Measurements from ENCODE around the gene SNTG2.

- TF ChIP-seq, protein P1, sequence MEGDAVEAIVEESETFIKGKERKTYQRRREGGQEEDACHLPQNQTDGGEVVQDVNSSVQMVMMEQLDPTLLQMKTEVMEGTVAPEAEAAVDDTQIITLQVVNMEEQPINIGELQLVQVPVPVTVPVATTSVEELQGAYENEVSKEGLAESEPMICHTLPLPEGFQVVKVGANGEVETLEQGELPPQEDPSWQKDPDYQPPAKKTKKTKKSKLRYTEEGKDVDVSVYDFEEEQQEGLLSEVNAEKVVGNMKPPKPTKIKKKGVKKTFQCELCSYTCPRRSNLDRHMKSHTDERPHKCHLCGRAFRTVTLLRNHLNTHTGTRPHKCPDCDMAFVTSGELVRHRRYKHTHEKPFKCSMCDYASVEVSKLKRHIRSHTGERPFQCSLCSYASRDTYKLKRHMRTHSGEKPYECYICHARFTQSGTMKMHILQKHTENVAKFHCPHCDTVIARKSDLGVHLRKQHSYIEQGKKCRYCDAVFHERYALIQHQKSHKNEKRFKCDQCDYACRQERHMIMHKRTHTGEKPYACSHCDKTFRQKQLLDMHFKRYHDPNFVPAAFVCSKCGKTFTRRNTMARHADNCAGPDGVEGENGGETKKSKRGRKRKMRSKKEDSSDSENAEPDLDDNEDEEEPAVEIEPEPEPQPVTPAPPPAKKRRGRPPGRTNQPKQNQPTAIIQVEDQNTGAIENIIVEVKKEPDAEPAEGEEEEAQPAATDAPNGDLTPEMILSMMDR (IDR thresholded peaks at IDR 0.05): no peak
- no peak for TF ChIP-seq ZFX (IDR thresholded peaks at IDR 0.05; ENCODE audit: borderline replicate concordance)
Observed at GRCh38 chr2:1137264-1137663, 186.6 kb downstream of the SNTG2 start.

Data from 22Rv1 (cell line).